ENCODE measurements around the gene NSUN2.

DNA sequence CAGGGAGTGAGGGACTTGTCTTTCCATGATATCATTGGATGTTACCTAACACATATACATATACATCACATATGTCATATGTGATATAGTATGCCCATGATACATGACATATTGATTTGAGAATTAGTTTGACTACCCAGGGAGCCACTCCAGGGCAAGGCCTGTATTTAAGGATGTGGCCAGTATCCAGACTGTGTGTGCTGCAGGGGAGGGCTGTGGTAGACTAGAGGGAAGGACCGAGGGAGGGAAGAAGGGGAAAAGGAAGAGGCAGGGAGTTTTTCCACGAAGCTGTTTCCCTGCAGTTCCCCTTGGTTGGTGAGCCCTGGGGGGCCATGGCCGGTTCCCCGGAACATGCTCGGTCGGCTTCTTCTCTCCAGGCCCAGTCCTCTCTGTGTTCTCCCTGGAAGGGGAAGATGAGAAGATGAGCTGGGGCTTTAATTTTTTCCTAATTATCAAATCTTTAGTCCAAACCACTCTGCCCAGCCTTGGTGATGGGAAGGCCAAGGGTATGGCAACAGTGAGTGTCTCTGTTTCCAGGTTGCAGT, 48.7 kb downstream of the NSUN2 start:
- TF ChIP-seq POLR2A (IDR thresholded peaks at IDR 0.05; ENCODE audit: low read length) (no peak), EP300 (IDR thresholded peaks at IDR 0.05) (no peak), BHLHE40 (IDR thresholded peaks at IDR 0.05; ENCODE audit: low read depth, low read length) (no peak), MAZ (IDR thresholded peaks at IDR 0.05; ENCODE audit: borderline replicate concordance, low read depth, low read length) (no peak), RAD21 (conservative IDR thresholded peaks at IDR 0.05 in 1 of 2, IDR thresholded peaks at IDR 0.05 in 1 of 2) (no peak)
- TF ChIP-seq, protein P1, sequence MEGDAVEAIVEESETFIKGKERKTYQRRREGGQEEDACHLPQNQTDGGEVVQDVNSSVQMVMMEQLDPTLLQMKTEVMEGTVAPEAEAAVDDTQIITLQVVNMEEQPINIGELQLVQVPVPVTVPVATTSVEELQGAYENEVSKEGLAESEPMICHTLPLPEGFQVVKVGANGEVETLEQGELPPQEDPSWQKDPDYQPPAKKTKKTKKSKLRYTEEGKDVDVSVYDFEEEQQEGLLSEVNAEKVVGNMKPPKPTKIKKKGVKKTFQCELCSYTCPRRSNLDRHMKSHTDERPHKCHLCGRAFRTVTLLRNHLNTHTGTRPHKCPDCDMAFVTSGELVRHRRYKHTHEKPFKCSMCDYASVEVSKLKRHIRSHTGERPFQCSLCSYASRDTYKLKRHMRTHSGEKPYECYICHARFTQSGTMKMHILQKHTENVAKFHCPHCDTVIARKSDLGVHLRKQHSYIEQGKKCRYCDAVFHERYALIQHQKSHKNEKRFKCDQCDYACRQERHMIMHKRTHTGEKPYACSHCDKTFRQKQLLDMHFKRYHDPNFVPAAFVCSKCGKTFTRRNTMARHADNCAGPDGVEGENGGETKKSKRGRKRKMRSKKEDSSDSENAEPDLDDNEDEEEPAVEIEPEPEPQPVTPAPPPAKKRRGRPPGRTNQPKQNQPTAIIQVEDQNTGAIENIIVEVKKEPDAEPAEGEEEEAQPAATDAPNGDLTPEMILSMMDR (IDR thresholded peaks at IDR 0.05) = no peak
